Spleen (tissue), 11 donors: Measurements from ENCODE around the gene SHMT2. TPM values are rescaled to one million over a fixed set of nuclear protein-coding genes. Genes with fewer than 3 reads are reported as not detected.
A peak's percentile ranks its signal among the peaks of the same experiment; 100 is the strongest.

Experiments used
- DNase-seq: peaks from one replicate; pipeline ENCODE4 v3.0.0-alpha.2; 2020
- H3K27ac ChIP-seq, 8 donors: fragments of 200-600 bp; sonication (generic) in 7 of 8; 1 replicate in 4 of 8; 2 replicates in 4 of 8; pipeline versions ENCODE4 v1.5.0 to v1.8.0; 2016 to 2021; ENCODE audit warnings: inconsistent platforms in 4 of 8, mild to moderate bottlenecking in 4 of 8, moderate library complexity in 1 of 8
- H3K27me3 ChIP-seq, 7 donors: fragments of 200-600 bp; sonication (generic) in 6 of 7; replicated peaks in 1 of 7; 1 replicate in 4 of 7; 2 replicates in 3 of 7; pipeline versions ENCODE4 v1.5.0 to v1.8.0; 2016 to 2021; ENCODE audit warnings: inconsistent platforms in 3 of 7, mild to moderate bottlenecking in 1 of 7
- H3K36me3 ChIP-seq, 6 donors: fragments of 200-600 bp; sonication (generic) in 5 of 6; 1 replicate in 4 of 6; 2 replicates in 2 of 6; pipeline versions ENCODE4 v1.5.0 to v1.8.0; 2016 to 2021; ENCODE audit warnings: inconsistent platforms in 2 of 6
- H3K4me1 ChIP-seq, 6 donors: fragments of 200-600 bp; sonication (generic) in 5 of 6; 1 replicate in 3 of 6; 2 replicates in 3 of 6; pipeline versions ENCODE4 v1.5.0 to v1.8.0; 2016 to 2021; ENCODE audit warnings: inconsistent platforms in 3 of 6
- H3K4me3 ChIP-seq, 8 donors: fragments of 200-600 bp; sonication (generic) in 7 of 8; 1 replicate in 4 of 8; 2 replicates in 4 of 8; pipeline versions ENCODE4 v1.5.0 to v1.8.0; 2016 to 2021; ENCODE audit warnings: inconsistent platforms in 4 of 8, mild to moderate bottlenecking in 4 of 8, moderate library complexity in 2 of 8
- H3K9me3 ChIP-seq, 8 donors: fragments of 200-600 bp; sonication (generic) in 7 of 8; 1 replicate in 4 of 8; 2 replicates in 4 of 8; pipeline versions ENCODE4 v1.5.0 to v1.8.0; 2016 to 2021; ENCODE audit warnings: inconsistent platforms in 4 of 8
- POLR2A ChIP-seq, 3 donors: fragments of 450-650 bp; IDR thresholded peaks; one replicate each; pipeline ENCODE4 v1.5.1; 2017; ENCODE audit warnings: antibody characterized with exemption in 3 of 3, mild to moderate bottlenecking in 1 of 3
- POLR2AphosphoS5 ChIP-seq, 3 donors: sonication (generic); formaldehyde crosslinking; IDR thresholded peaks; one replicate each; pipeline ENCODE4 v1.5.1; 2017; ENCODE audit warnings: antibody characterized with exemption in 3 of 3
- WGBS, 5 donors: extraction: QIAGEN DNeasy Blood & Tissue Kit in 3 of 5; methylation state at CpG; one replicate each; pipeline versions ENCODE4 v1.1.5 to v1.1.7; 2013 to 2018; 5-methylcytosine and 5-hydroxymethylcytosine counted together
- intact Hi-C: fragments of 100-400 bp; cut with DNase I; formaldehyde crosslinking; loops from one replicate; pipeline ENCODE4 v1.15.0; 2023; ENCODE audit warnings: low total_unique reads
- polyA plus RNA-seq, 3 donors: library from polyadenylated mRNA; stranded (reverse); fragments of 200-250 nt; gene quantifications; one replicate each; pipeline ENCODE4 v1.2.1, GENCODE V29; 2013
- total RNA-seq, 7 donors: library from RNA; depleted of rRNA in 3 of 7; stranded (reverse); fragments of >200 nt in 3 of 7; fragmentation: NEBNext Ultra II Directional in 4 of 7; extraction: Animal tissue kit (Norgen Biotek cat#: 25700) in 4 of 7; gene quantifications; one replicate each; pipeline versions ENCODE4 v1.1.0 to v1.2.1, GENCODE V29; 2016 to 2021
- TF ChIP-seq, protein P1 (sequence below), 11 experiments: fragments of 200-600 bp in 7 of 11; fragments of 450-650 bp in 4 of 11; sonication (generic) in 4 of 11; IDR thresholded peaks in 8 of 11; conservative IDR thresholded peaks in 3 of 11; 1 replicate in 7 of 11; 2 replicates in 4 of 11; pipeline versions ENCODE4 v1.4.0 to v1.8.0; 2016 to 2021; ENCODE audit warnings: antibody characterized with exemption in 11 of 11, inconsistent platforms in 4 of 11, mild to moderate bottlenecking in 1 of 11
- donor health status: healthy with polysubstance abuse.
- donor health status: DM: no; HTN: no; CAD: no; lungs with moderate emphysema.
- donor health status: DM: no; HTN: no; CAD: no.
- donor health status: Bipolar disorder and iron deficiency.
- donor health status: healthy.
- donor health status: DM: no; HTN: no; CAD: no.
- donor health status: DM: yes; HTN: yes; CAD: no.

Gene SHMT2
- total and polyA plus RNA-seq, 10 donors: 47.3 to 86.6 (median 62.9) TPM

GRCh38 chr12:57185906-57186508, 43.5 kb upstream of the SHMT2 start:
- Histone ChIP-seq H3K4me1 (peaks cover 0 to 6% (median 0%) of the 10 kb centered on the region in 6 donors), H3K4me3 (no peak overlapping the region), H3K9me3 (no peaks in the 10 kb centered on the region), H3K27me3 (no peaks in the 10 kb centered on the region), H3K27ac (no peak overlapping the region), H3K36me3 (peaks cover 0 to 85% (median 16%) of the 10 kb centered on the region in 6 donors)
- DNase-seq: no peak
- no peak for TF ChIP-seq POLR2AphosphoS5 (IDR thresholded peaks at IDR 0.05)
- no peak for TF ChIP-seq POLR2A (IDR thresholded peaks at IDR 0.05)
- TF ChIP-seq, protein P1, sequence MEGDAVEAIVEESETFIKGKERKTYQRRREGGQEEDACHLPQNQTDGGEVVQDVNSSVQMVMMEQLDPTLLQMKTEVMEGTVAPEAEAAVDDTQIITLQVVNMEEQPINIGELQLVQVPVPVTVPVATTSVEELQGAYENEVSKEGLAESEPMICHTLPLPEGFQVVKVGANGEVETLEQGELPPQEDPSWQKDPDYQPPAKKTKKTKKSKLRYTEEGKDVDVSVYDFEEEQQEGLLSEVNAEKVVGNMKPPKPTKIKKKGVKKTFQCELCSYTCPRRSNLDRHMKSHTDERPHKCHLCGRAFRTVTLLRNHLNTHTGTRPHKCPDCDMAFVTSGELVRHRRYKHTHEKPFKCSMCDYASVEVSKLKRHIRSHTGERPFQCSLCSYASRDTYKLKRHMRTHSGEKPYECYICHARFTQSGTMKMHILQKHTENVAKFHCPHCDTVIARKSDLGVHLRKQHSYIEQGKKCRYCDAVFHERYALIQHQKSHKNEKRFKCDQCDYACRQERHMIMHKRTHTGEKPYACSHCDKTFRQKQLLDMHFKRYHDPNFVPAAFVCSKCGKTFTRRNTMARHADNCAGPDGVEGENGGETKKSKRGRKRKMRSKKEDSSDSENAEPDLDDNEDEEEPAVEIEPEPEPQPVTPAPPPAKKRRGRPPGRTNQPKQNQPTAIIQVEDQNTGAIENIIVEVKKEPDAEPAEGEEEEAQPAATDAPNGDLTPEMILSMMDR (IDR thresholded peaks at IDR 0.05 in 8 of 11, conservative IDR thresholded peaks at IDR 0.05 in 3 of 11): no peak
- WGBS, 5 donors: 79 to 88% (median 82%) methylated on average over 4 to 12 of the region's 12 CpGs
- intact Hi-C loops: no loop called here

GRCh38 chr12:57187222-57188089, 42.1 kb upstream of the SHMT2 start:
- 79 to 85% (median 81%) methylated on average over 13 to 21 of the region's 21 CpGs for WGBS, 5 donors
- Histone ChIP-seq H3K9me3 (no peaks in the 10 kb centered on the region), H3K36me3 (peaks cover 0 to 94% (median 16%) of the 10 kb centered on the region in 6 donors), H3K27ac (no peak overlapping the region), H3K4me3 (no peak overlapping the region), H3K4me1 (peaks cover 0 to 6% (median 0%) of the 10 kb centered on the region in 6 donors), H3K27me3 (no peaks in the 10 kb centered on the region)
- DNase-seq: no peak
- intact Hi-C loops: no loop called here
- no peak for TF ChIP-seq POLR2A (IDR thresholded peaks at IDR 0.05)
- TF ChIP-seq POLR2AphosphoS5 (IDR thresholded peaks at IDR 0.05): peak in 1 of 3 donors; percentile 41
- TF ChIP-seq, protein P1 (IDR thresholded peaks at IDR 0.05 in 8 of 11, conservative IDR thresholded peaks at IDR 0.05 in 3 of 11): no peak

DNA sequence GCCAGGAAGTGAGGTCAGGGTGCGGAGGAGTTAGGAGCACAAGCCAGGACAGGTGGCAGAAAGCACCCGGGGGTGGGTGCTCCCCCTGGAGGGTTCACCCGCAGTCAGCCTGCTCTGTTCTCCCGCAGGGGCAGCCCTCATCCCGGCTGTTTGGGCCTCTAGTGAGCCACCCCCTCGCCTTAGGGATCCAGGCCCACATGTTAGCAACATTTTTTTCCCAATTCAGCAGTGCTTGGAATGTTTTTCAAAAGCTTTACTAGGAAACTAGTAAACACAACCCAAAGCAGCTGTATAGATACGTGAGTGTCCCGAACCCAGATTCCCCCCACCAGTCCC, 41.5 kb upstream of the SHMT2 start:
- TF ChIP-seq, protein P1 (IDR thresholded peaks at IDR 0.05 in 8 of 11, conservative IDR thresholded peaks at IDR 0.05 in 3 of 11): no peak
- no peak for TF ChIP-seq POLR2AphosphoS5 (IDR thresholded peaks at IDR 0.05)
- no peak for TF ChIP-seq POLR2A (IDR thresholded peaks at IDR 0.05)

GRCh38 chr12:57190037-57190436, 39.5 kb upstream of the SHMT2 start:
- Histone ChIP-seq H3K27me3 (no peaks in the 10 kb centered on the region), H3K36me3 (peaks cover 0 to 100% (median 18%) of the 10 kb centered on the region in 6 donors), H3K4me1 (no peaks in the 10 kb centered on the region), H3K9me3 (no peaks in the 10 kb centered on the region), H3K4me3 (no peak overlapping the region), H3K27ac (no peak overlapping the region)
- DNase-seq: no peak
- 48 to 74% (median 62%) methylated on average over 2 to 6 of the region's 6 CpGs for WGBS, 5 donors
- intact Hi-C loops: no loop called here
- TF ChIP-seq POLR2A (IDR thresholded peaks at IDR 0.05) (no peak), POLR2AphosphoS5 (IDR thresholded peaks at IDR 0.05) (no peak)
- TF ChIP-seq, protein P1 (IDR thresholded peaks at IDR 0.05 in 8 of 11, conservative IDR thresholded peaks at IDR 0.05 in 3 of 11): no peak

More for the DNA sequence above, 41.5 kb upstream of the SHMT2 start:
- intact Hi-C loops: no loop called here
- H3K4me3 ChIP-seq: no peak overlapping the region
- no peak for DNase-seq
- H3K27ac ChIP-seq: no peak overlapping the region
- H3K27me3 ChIP-seq: no peaks in the 10 kb centered on the region
- WGBS, 5 donors: 71 to 88% (median 80%) methylated on average over 8 of the region's 8 CpGs
- H3K4me1 ChIP-seq: peaks cover 0 to 3% (median 0%) of the 10 kb centered on the region in 6 donors
- no peaks in the 10 kb centered on the region for H3K9me3 ChIP-seq
- peaks cover 0 to 100% (median 16%) of the 10 kb centered on the region in 6 donors for H3K36me3 ChIP-seq
